22Rv1 (cell line): ENCODE data around the gene USB1.
"Not testable (repeated sequence)": the region's sequence is repeated elsewhere in the genome, so short reads cannot be mapped to it uniquely, and the experiment has no call there.

ENCODE experiments used
- H3K27ac ChIP-seq: fragments of 450-650 bp; 2 replicates; pipeline ENCODE4 v1.5.1; 2017
- ZFX ChIP-seq: fragments of 450-650 bp; IDR thresholded peaks from 2 replicates; pipeline ENCODE4 v1.6.1; 2017; ENCODE audit warnings: antibody characterized with exemption, borderline replicate concordance
- TF ChIP-seq, protein P1 (sequence below): fragments of 450-650 bp; IDR thresholded peaks from 2 replicates; pipeline ENCODE4 v1.5.1; 2017; ENCODE audit warnings: mild to moderate bottlenecking

The USB1 gene

DNA sequence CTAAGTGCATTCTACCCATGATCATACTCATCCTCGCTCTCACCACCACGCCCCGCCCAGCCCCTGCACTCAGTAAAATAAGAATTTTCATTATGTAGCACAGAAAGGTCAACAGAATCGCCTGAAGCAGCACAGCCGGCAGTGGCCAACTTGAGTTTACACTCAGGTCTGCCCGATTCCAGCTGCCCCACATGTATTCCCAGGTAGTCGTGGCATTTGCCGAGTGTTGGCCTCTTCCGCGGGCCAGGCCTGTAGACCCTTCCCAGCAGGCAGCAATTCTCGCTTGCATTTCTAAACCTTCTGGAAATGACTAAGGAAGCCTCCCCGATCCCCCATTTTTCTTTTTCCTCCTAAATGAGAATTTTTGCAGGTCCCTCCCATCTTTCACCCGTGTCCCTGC lies 30.9 kb upstream of the USB1 start:
- no peak overlapping the region for H3K27ac ChIP-seq
- TF ChIP-seq, protein P1, sequence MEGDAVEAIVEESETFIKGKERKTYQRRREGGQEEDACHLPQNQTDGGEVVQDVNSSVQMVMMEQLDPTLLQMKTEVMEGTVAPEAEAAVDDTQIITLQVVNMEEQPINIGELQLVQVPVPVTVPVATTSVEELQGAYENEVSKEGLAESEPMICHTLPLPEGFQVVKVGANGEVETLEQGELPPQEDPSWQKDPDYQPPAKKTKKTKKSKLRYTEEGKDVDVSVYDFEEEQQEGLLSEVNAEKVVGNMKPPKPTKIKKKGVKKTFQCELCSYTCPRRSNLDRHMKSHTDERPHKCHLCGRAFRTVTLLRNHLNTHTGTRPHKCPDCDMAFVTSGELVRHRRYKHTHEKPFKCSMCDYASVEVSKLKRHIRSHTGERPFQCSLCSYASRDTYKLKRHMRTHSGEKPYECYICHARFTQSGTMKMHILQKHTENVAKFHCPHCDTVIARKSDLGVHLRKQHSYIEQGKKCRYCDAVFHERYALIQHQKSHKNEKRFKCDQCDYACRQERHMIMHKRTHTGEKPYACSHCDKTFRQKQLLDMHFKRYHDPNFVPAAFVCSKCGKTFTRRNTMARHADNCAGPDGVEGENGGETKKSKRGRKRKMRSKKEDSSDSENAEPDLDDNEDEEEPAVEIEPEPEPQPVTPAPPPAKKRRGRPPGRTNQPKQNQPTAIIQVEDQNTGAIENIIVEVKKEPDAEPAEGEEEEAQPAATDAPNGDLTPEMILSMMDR = no peak
- no peak for TF ChIP-seq ZFX

- TF ChIP-seq, protein P1 = no peak
- no peak for TF ChIP-seq ZFX
- H3K27ac ChIP-seq = no peak within 1 kb of the TSS
Measured at GRCh38 chr16:57970970-57971369, 30.2 kb upstream of the USB1 start, which contains the start of gene CNGB1. Gene CNGB1 (minus strand): TSS chr16:57971128. CDS start chr16:57967286, 3,842 bp downstream.

DNA sequence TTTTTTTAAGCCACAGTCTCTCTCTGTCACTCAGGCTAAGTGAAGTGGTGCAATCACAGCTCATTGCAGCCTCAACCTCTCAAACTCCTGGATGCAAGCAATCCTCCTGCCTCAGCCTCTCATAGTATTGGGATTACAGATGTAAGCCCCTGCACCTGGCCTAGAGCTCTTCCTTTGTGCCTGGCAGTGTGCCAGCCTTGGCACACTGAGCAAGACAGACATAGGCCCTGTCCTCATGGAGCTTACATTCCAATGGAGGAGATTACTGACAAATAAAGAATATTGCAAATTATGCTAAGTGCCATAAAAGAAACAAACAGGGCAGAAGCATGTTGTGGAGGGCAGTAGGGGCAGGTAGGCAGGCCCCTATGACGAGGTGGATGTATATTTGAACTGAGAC lies 29.4 kb upstream of the USB1 start:
- no peak overlapping the region for H3K27ac ChIP-seq
- no peak for TF ChIP-seq ZFX
- TF ChIP-seq, protein P1 = no peak

- no peak for TF ChIP-seq ZFX
- TF ChIP-seq, protein P1 = no peak
- H3K27ac ChIP-seq = no peak overlapping the region
Measured at GRCh38 chr16:57972306-57972705, 28.9 kb upstream of the USB1 start.

DNA sequence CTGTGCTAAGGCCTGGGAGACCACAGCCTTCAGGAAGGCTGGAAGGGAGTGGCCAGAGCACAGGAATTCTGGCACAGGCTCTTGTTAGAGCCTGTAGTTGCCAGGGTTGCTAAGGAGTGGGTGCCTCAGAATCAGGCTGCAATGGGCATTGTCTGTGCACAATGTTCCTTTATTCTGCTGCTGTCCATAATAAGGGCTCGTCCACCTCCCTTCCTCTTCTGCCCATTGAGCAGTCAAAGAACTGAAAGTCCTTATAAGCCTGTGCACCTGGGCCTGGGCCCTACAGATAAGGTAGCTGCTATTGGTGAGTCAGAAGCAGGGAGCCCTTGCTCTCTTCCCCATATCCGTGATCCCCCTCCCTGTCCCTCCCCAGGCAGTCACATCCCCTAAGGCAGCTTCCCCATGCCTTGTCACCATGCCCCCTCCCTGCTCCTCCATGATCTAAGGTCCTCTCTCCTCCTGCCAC lies 24.8 kb upstream of the USB1 start:
- TF ChIP-seq ZFX = no peak
- TF ChIP-seq, protein P1 = no peak
- no peak overlapping the region for H3K27ac ChIP-seq

DNA sequence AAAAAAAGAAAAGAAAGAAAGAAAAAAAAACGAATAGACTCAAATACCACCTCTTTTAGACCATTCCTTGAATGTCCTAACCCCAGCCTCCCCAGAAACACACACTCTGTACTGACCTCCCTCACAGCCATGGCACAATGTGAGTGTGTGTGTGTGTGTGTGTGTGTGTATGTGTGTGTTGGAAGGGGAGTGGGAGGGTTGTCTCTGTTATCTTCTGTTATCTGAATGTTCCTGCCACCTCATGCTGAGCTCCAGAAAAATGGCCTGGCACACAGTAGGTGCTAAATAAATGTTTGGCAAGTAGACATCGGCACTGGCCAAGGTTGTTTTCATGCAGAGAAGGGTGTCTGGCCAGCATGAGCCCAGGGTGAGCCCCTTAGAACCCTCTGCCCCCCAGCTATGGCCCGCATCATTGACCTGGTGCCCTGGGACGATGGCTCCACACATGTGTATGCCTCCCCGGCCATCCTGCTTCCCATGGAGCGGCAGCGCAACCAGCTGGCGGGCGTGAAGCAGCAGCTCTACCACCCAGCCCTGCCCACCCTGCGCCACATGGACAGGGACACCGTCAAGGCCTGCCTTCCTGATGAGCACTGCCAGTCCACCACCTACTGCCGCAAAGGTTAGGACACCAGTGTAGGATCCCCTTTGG lies 23.7 kb upstream of the USB1 start:
- TF ChIP-seq ZFX = no peak
- TF ChIP-seq, protein P1 = no peak
- no peak overlapping the region for H3K27ac ChIP-seq

DNA sequence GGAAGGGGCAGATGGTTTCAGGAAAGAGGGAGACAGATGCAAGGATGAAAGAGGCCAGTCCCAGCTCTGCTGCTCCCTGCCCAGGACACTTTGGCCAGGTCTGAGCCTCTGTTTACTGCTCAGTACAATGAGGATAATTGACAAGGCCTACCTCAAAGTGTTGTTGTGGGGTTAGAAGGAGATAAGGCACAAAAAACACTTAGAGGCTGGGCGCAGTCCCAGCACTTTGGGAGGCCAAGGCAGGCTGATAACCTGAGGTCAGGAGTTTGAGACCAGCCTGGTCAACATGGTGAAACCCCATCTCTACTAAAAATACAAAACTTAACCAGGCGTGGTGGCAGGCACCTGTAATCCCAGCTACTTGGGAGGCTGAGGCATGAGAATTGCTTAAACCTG lies 23.1 kb upstream of the USB1 start:
- not testable (repeated sequence) for H3K27ac ChIP-seq
